CD4-positive, alpha-beta T cell (primary cell): ENCODE data around the gene NPSR1. TPM values are rescaled to one million over a fixed set of nuclear protein-coding genes. Genes with fewer than 3 reads are reported as not detected.

Source experiments
- ATAC-seq: fragments of 200-7000 bp; cut with Tn5 transposase; one replicate; pipeline ENCODE4 v1.10.0; 2022; ENCODE audit warnings: mild to moderate bottlenecking; ENCODE audit not compliant: poor library complexity
- CTCF ChIA-PET: fragments of 350-600 bp; sonication (Branson Sonifier 250); formaldehyde crosslinking; loops from one replicate; lab custom pipeline; 2021; ENCODE audit warnings: antibody characterized with exemption, inconsistent platforms; lab: Charles Lee
- POLR2A ChIA-PET: fragments of 350-600 bp; sonication (Branson Sonifier 250); formaldehyde crosslinking; loops from one replicate; lab custom pipeline; 2021; ENCODE audit warnings: antibody characterized with exemption, inconsistent platforms; lab: Charles Lee
- DNase-seq, 14 experiments: peaks; one replicate each; pipeline ENCODE4 v3.0.0-alpha.2; 2013 to 2020; ENCODE audit warnings: mixed read lengths in 2 of 14
- H3K27ac ChIP-seq, 2 donors: one replicate each; pipeline versions ENCODE4 v1.5.1 to v1.7.0; 2013; ENCODE audit warnings: low read length in 2 of 2, low read depth in 1 of 2, mild to moderate bottlenecking in 1 of 2
- H3K27me3 ChIP-seq, 2 experiments: 1 replicate in 1 of 2; 2 replicates in 1 of 2; pipeline versions ENCODE4 v1.6.1 to v1.7.0; 2013; ENCODE audit warnings: low read length in 2 of 2, control low read depth in 1 of 2, mild to moderate bottlenecking in 1 of 2, moderate library complexity in 1 of 2; ENCODE audit not compliant: insufficient read depth in 2 of 2, control insufficient read depth in 1 of 2
- H3K36me3 ChIP-seq: one replicate; pipeline ENCODE4 v1.6.1; 2013; ENCODE audit warnings: low read length, control low read depth; ENCODE audit not compliant: insufficient read depth
- H3K4me1 ChIP-seq: one replicate; pipeline ENCODE4 v1.6.1; 2013; ENCODE audit warnings: low read length, control low read depth; ENCODE audit not compliant: insufficient read depth
- H3K4me3 ChIP-seq: one replicate; pipeline ENCODE4 v1.5.1; 2013; ENCODE audit warnings: mild to moderate bottlenecking, low read length, moderate library complexity
- H3K9me3 ChIP-seq, 2 experiments: 1 replicate in 1 of 2; 2 replicates in 1 of 2; pipeline versions ENCODE4 v1.6.1 to v1.7.0; 2013; ENCODE audit warnings: low read length in 2 of 2, mild to moderate bottlenecking in 2 of 2, control low read depth in 1 of 2, moderate library complexity in 1 of 2; ENCODE audit not compliant: control insufficient read depth in 1 of 2, insufficient read depth in 1 of 2
- H3K27ac Mint-ChIP-seq: one replicate; pipeline ENCODE4 v1.8.0; 2020; ENCODE audit warnings: mixed read lengths
- H3K27me3 Mint-ChIP-seq: one replicate; pipeline ENCODE4 v1.8.0; 2021; ENCODE audit warnings: mixed read lengths
- H3K36me3 Mint-ChIP-seq: one replicate; pipeline ENCODE4 v1.8.0; 2021; ENCODE audit warnings: low read depth, mixed read lengths
- H3K4me1 Mint-ChIP-seq: one replicate; pipeline ENCODE4 v1.8.0; 2021; ENCODE audit warnings: low read depth, mixed read lengths
- H3K4me3 Mint-ChIP-seq: one replicate; pipeline ENCODE4 v1.8.0; 2020; ENCODE audit warnings: mild to moderate bottlenecking, mixed read lengths
- H3K9me3 Mint-ChIP-seq: one replicate; pipeline ENCODE4 v1.8.0; 2020; ENCODE audit warnings: mixed read lengths
- CTCF ChIP-seq: fragments of 200-600 bp; IDR thresholded peaks from one replicate; pipeline ENCODE4 v1.8.0; 2022; ENCODE audit warnings: antibody characterized with exemption, mild to moderate bottlenecking
- intact Hi-C, 2 experiments: fragments of 100-400 bp; cut with DNase I in 1 of 2; cut with micrococcal nuclease in 1 of 2; formaldehyde crosslinking; loops; one replicate each; pipeline versions ENCODE4 v1.15.1 to v1.9.0; 2023 to 2025; cut with DNase I, micrococcal nuclease
- total RNA-seq, 174 experiments: library from RNA in 2 of 174; stranded (reverse) in 2 of 174; gene quantifications; one replicate each; pipeline ENCODE4 v1.2.3 and lab custom pipeline; 2021 to 2026

NPSR1 gene
- total RNA-seq, 2 experiments from 2014 or later, result not detected

DNA sequence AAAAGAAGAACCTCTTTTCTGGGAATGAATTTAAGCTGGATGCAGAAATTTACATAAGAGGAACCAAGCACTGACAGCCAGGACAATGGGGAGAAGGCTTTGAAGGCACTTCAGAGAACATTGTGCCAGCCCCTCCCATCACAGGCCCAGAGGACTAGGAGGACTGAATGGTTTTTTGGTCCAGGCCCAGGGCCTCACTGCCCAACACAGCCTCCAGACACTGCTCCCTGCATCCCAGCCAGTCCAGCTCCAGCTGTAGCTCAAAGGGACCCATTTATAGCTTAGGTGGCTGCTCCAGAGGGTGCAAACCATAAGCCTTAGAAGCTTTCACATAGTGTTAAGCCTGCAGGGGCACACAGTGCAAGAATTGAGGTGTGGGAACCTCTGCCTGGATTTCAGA lies 237.2 kb downstream of the NPSR1 start:
- intact Hi-C loops, result no loop called here
- H3K4me3 Mint-ChIP-seq, result no peak overlapping the region
- DNase-seq (no peak), ATAC-seq (no peak)
- no peaks in the 10 kb centered on the region for H3K4me1 ChIP-seq
- TF ChIP-seq CTCF, result no peak
- H3K27me3 Mint-ChIP-seq, result peaks cover 11% of the 10 kb centered on the region
- H3K27ac ChIP-seq, result no peak overlapping the region
- H3K27me3 ChIP-seq, result peaks cover 0 to 5% of the 10 kb centered on the region in 2 experiments
- CTCF ChIA-PET, result no interaction called here
- H3K36me3 Mint-ChIP-seq, result no peaks in the 10 kb centered on the region
- no peak overlapping the region for H3K27ac Mint-ChIP-seq
- no peaks in the 10 kb centered on the region for H3K4me1 Mint-ChIP-seq
- no peaks in the 10 kb centered on the region for H3K36me3 ChIP-seq
- H3K9me3 Mint-ChIP-seq, result peaks cover 14% of the 10 kb centered on the region
- POLR2A ChIA-PET, result no interaction called here
- H3K4me3 ChIP-seq, result no peak overlapping the region
- peaks cover 9 to 10% of the 10 kb centered on the region in 2 experiments for H3K9me3 ChIP-seq
